Measurements from ENCODE around the gene TMF1.

TMF1 gene

DNA sequence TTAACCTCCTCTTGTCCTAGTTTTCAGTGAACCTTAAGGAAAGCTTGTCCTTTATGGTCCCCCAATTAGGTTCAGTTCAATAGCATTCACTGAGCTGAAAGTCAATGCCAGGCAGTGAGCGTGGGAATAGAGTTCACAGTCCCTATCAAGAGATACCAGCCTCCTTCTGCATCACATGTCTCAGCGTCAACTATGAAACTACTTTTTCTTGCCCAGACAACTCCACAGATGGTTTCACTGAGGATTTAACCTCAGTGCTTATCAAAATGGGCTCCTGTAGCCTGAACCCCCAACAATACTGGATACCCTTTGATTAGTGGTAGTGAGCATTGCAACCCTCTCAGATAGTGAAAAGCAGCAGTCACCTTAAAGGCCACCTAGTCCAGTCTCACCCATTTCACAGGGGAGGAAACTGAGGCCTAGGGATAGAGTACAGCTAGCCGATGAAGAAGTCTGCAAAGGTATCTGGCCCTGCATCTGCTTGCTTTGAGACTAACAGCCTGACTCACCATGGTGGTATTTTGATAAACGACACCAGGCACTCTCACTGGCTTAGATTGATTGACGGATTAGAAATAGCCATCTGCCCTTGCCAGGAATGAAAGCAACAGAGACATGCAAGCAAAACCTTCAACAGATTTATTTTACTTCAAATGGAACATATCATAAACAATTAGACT lies 29.6 kb upstream of the TMF1 start:
- DNase-seq (ENCODE audit: low spot score): no peak

DNA sequence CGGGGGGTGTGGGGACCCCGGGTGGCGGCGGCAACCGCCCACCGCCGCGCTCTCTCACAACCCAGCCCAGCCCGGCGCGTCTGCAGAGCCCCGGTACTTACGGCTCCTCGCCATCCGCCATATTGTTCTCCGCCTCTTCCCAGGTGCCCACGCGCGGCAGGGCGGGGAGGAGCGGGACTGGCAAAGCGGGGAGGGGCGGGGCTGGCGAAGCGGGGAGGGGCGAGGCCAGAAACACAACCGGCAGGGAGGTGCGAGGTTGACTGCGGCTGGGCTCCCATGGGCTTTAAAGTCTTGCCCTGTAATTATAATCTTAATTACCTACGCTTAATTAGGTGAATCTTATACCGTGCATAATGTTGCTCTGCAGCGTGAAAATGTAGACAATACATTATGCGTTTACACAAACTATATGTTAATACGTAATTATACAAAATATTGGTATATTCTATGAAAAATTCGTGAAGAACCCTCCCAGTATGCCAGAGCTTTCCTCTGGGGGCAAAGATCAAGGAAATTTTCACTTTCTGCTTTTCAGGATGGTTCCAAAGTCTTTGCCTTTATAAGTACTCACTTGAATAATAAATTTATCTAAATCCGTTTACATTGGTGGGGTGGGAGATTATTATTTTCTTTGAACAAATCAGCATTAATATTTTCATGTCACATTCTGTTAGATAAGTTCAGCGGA lies 28.2 kb upstream of the TMF1 start, which contains the start of gene UBA3:
Gene UBA3, minus strand, starts transcription at position 133 of the 688 bp plus-strand sequence. Its CDS starts 12 bp downstream, at position 121.
- peak; percentile 43 for DNase-seq (ENCODE audit: low spot score)

DNA sequence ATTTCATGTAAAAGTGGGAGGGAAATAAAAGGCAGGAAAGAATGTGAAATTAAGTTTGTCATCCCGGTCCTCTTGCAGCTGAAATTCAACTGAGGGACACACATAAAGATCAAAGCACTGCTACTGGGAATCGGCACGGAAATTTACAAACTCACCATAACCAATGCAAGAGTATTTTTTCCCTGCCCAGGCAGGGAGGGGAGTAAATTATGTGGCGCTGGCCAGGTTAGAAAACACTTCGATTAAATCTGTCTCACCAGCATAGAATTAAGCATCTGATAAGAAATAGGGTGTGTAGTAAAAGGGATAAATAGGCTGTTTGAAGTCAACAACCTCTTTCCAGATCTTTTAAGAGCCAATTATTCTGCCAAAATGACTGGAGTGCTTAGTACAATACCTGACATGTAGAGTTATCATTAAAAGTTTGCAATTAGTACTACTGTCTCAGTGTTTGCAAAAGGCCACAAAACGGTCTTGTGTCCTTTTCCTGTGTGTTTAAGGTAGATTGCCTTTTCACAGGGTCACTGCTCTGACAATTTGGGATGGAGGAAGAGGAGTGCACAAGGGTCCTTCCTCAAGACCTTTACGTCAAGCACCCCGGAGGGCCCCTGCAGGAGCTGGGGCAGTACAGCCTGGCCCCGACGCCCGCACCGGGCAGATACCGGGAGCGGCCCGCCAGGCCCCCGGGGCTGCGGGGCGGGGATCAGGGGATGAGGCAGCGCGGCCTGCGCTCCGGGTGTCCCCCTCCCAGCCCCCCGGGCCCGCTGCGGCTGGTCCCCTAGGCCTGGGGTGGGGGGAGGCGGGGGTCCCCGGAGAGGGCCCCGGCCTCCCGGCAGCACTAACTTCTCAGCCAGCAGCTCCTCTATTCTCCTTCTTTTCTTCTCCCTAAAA lies 27.4 kb upstream of the TMF1 start:
- no peak for DNase-seq (ENCODE audit: low spot score)

DNA sequence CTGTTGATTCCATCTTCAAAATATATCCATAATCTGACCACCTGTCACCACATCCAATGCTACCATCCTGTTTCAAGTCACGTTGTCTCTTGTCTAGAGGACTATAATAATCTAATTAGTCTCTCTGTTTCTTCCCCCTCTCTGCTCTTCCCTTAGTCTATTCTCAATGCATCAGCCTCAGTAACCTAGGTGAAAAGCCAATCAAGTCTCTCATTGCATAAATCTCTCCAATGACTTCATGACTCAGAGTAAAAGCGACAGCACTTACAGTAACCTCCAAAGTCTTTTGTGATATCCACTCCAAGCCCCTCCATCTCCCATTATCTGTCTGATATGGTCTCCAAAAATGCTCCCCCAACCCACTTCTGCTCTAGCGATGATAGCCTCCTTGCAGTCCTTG lies 20.8 kb upstream of the TMF1 start:
- DNase-seq (ENCODE audit: low spot score): no peak

DNA sequence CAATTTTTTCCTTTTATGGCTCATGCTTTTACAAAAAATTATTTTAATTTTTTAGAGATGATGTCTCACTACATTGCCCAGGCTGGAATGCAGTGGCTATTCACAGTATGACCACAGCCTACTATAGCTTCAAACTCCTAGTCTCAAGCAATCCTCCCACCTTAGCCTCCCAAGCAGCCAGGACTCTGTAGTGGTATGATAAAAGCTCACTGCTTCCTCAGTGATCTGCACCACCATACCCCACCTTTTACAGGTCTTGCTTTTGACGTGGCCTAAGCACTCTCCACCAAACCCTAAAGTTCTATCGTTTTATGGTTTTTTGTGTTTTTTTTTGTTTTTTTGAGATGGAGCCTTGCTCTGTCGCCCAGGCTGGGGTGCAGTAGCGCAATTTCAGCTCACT lies 14.0 kb upstream of the TMF1 start:
- DNase-seq (ENCODE audit: low spot score): no peak

DNA sequence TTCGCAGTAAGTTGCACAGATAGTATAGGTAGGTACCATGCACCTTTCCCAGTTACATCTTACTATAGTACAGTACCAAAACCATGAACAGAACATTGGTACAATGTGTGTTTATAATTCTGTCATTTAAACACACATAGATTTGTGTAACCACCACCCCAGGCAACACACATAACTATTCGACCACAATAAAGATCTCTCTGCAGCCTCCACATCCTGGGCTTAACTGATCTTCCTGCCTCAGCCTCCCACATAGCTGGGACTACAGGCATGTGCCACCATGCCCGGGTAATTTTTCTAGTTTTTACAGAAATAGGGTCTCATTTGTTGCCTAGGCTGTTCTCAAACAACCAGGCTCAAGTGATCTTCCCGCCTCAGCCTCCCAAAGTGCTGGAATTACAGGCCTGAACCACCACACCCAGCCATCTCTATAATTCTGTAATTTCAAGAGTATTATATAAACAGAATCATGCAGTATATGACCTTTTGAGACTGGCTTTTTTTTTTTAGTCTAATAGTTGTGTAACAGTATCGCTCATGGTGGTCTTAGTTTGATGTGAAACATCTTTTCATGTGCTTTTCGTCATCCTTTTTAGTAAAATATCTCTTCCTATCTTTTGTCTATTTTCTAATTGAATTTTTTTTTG lies 13.3 kb upstream of the TMF1 start:
- DNase-seq (ENCODE audit: low spot score): no peak

DNA sequence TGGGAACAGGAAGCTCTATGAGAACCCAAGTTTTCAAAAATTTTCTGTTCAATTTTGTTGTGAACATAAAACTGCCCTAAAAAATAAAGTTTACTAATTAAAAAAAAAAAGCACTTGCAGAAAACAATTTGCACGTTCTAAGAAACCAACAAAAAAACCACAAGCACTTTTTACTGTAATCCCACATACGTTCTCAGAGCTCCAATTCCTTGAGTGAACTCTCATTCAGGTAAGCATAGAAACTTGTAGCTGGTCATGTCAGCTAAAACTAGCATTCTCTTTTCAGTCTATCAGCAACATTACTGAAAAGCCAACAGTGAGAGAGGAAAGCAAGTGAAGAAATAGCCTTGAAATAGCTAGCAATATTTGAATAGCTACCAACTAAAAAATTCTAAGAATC lies 11.5 kb upstream of the TMF1 start:
- no peak for DNase-seq (ENCODE audit: low spot score)

DNA sequence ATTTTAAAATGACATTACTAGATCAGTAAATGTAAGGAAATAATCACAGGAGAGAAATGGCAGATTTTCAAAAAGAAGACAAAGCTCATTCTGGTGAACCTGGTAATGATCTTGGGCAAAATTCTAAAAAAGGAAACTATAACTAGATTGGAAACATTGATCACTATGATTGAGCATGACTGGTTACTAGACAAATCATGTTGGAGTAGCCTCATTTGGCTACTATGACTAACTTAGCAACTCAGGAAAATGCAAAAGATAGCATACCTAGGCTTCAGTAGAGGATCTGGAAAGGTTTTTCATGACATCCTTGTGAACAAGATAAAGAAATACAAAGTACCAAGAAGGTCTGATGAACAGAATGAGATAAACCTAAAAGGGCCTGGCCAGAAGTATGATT lies 7.6 kb upstream of the TMF1 start:
- DNase-seq (ENCODE audit: low spot score): no peak

DNA sequence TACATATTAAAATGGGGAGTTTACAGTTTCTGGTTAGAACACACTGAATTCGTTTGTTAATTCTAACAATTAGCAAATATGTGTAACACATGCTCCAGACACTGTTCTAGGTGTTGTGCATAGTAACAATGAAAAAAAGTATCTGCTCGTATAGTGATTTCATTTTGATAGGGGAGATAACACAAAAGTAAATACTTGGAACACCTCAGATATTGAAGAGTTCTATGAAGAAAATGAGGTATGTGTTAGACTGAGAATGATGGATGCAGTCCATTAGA lies 6.8 kb upstream of the TMF1 start:
- no peak for DNase-seq (ENCODE audit: low spot score)

DNA sequence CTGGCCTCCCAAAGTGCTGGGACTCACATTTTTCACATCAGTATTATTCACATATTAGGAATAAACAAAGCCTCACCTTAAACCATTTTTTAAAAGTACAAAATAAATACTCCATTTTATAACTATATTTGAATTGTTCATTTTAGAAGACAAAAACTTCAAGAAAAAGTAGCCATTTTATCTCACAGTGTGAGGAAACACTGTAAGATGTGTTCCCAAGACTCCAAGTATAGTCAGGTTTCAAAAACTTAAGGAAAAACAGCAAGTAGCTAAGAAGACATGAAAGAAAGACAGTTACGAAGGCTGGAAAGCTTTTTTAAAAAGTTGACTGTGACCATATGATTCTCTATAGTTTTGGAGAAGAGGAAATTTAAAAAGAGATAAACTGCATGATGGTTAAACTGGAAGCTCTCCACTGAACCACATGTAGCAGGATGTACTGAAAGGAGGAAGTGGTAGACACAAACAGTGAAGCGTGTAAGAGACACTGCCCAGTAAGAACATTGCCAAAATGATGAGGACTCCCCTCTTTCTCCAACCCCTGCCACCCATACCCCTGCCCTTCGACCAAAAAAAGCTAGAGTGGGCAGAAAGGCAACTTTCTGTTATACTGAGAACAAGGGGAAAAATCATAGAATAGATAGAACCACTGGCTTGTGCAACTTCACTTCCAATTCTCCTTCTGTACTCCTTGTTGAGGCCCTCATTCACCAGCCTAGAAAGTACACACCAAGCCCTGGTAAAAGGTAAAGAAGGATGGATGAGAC lies 6.2 kb upstream of the TMF1 start:
- DNase-seq (ENCODE audit: low spot score): no peak

DNA sequence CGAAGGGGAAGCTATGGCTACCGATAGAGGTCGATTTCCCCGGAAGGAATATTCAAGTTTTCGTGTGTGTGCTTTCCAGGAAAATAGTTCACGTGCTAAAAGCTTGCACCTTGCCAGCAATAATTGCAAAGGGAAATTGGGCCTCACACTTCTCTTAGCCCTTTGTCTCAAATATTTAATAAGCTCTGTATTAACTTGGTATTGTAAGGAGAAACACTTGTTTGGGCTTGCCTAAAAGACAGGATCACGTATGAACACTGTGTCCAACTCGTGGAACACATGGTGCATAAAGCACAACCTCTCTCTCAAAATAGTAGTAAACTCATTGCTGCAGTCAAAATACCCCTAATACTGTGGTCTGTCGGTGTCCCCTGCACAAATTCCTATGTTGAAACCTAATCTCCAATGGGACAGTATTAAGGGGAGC lies 352 bp upstream of the TMF1 start:
- DNase-seq (ENCODE audit: low spot score): no peak

DNA sequence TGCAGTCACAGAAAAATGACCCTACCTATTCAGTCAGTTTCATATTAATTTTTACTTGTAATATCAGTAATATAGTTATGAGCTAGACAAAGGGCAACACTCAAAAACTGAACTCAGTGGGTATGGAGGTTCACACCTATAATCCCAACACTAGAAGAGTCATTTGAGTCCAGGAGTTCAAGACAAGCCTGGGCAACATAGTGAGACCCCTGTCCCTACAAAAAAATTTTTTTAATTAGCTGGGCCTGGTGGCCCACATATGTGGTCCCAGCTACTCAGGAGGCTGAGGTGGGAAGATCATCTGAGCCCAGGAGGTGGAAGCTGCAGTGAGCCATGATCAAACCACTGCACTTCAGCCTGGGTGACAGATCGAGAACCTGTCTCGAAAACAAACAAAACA lies 3.1 kb downstream of the TMF1 start:
- no peak for DNase-seq (ENCODE audit: low spot score)

DNA sequence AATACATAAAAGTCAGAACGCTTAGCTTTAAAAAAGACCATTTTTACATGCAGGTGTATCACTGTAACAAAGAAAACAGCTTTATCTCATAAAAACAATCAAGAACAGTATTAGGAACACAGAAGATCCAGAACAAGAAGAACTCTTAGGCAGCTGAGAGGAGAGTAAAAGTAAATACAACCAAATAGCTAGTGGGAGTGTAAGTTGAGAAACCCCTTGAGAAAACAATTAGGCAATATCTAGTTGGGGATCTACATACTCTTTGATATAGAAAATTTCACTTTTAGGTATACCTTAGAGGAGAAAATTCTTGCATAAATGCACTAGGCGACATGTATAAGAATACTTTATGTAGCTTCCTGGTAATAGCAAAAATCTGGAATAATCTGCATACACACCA lies 7.5 kb downstream of the TMF1 start:
- DNase-seq (ENCODE audit: low spot score): no peak

DNA sequence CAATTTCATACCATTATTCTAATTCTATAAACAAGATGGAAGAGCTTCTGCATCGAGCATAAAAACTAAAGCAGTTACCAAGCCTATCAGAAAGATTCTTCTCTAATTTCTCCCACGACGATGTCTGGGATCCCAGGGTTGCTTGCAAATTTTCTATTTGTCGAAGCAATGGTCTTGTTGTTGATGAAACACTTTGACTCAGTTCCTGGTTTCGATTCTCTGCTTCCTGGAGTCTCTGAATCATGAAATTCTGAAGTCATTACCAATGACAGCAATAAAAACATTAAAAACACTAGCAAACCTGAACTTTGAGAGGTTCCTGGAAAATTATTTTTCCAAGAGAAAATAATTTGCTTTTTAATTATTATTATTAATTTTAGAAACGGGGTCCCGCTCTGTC lies 18.7 kb downstream of the TMF1 start:
- DNase-seq (ENCODE audit: low spot score): no peak

DNA sequence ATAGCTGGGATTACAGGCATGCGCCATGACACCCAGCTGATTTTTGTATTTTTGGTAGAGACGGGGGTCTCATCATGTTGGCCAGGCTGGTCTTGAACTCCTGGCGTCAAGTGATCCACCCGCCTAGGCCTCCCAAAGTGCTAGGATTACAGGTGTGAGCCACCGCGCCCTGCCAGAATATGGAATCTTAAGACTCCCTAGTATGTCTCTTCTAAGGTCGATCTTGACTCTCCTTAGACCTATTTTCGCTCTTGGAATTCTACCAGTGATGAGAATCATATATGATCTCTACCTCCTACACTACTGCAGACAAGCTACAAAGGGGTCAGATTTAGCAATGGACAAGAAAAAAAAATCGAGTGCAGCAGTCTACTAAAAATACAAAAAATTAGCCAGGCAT lies 19.4 kb downstream of the TMF1 start:
- no peak for DNase-seq (ENCODE audit: low spot score)

DNA sequence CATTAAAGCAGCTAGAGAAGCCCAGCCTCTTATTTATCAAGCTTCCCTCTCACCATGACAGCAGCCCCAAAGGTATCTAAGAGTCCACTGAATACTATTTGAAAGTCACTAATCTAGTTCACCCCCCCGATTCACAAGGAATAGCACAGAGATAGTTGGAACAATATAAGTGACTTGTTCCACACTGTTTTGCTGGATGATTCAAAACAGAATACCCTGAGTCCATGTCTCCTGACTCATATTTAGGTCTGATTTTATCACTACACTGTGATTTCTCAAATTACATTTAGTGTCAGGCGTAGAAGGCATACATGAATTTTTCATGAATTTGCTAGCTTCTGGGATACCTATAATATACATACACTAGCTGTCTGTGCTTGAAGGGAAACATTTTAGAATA lies 20.0 kb downstream of the TMF1 start:
- DNase-seq (ENCODE audit: low spot score): no peak

DNA sequence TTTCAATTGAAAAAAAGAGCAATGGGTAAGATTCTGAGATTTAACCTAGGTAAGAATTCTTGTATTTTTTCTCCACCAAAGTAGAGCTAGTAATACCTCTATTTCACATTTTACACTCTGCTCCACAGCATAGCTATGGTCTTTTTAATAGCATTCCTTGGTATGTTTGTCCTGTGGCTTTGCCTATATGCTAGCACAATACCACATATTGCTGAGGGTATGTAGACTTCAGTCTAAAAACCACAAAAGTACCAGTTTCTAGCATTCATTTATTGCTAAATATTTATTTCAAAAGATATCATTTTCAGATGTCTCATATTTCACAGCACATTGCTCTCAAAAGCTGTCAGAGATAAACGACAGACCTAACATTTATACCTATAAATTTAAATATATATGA lies 20.5 kb downstream of the TMF1 start:
- DNase-seq (ENCODE audit: low spot score): no peak

DNA sequence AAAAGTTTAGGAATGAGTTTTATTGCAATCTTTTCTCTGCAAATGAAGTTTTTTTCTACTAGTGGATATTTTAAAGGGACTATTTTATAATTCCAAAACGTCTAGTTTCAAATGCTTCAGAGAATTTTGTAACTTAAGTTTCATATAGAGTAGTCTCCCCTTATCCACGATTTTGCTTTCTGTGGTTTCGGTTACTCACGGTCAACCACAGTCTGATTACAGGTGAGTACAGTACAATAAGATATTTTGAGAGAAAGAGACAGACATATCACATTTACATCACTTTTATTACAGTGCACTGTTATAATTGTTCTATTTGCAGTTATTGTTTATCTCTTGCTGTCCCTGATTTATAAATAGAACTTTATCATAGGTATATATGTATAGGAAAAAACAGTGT lies 31.3 kb downstream of the TMF1 start:
- DNase-seq (ENCODE audit: low spot score): no peak

DNA sequence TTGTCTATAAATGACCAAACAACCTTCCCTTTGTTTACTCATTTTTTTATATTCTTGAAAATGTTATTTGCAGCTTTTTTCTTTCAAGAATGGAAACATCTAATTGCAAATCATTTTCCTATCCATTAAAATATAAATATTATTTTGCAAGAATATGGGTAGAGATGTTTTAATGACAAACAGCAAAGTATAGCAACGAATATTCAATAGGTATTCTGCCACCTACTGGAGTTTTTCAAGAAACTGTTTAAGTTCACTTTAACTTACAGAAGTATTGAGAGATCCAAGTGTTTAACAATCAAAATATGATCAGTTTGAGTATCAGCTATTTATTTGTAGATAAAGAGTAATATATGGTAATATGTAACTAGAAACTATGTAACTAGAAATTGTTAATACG lies 31.7 kb downstream of the TMF1 start:
- DNase-seq (ENCODE audit: low spot score): no peak

DNA sequence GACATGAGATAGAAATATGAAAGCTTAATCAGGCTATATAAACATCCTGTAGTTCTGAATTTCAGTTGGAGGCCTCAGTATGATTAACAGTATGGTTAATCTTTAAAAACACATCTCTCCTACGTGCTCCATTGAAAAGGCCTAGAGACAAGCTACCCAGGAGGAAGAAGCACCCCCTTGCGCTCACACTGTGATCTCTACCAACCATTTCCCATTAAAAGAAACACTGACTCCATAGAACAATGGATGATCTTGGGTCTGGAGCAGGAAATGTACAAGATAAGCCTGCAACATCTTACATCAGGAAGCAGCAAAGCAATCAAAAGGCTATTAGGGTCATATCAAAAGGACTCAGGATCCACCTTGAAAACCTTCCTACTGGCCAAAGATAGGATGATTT lies 35.2 kb downstream of the TMF1 start:
- DNase-seq (ENCODE audit: low spot score): no peak

DNA sequence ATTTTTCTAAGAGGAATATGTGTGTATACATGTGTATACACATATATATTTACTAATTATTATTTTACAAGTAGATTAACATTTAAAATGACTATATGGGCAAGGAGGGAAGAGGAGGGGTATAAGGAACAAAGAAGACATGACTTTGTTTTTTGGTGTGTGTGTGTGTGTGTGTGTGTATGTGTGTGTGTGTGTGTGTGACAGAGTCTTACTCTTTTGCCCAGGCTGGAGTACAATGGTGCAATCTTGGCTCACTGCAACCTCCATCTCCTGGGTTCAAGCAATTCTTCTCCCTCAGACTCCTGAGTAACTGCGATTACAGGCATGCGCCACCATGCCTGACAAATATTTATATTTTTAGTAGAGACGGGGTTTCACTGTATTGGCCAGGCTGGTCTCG lies 36.0 kb downstream of the TMF1 start:
- DNase-seq (ENCODE audit: low spot score): no peak

DNA sequence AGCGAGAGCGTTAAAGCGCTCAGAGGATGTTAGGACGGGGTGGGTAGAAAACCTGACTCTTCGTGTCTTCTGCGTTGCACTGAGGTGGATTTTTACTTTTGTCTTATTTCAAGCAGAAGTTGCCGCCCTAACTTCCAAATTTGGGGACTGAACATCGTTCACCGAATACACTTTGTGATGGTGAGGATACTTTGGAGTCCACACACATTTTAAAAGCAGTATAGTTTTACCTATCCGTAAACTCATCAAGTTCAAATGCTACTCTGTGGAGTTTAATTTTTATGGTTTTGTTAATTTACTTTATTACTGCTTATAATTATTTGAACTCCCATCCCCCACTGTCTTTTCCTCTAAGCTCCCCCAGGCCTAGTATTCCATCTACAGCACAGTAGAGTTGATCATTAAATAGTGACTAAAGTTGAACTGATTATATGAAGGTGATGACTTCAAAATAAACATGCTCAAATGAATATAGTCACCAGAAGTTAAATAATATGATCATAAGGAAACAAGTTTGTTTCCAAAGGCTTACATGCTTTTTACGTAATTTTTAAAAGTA lies 38.0 kb downstream of the TMF1 start:
- no peak for DNase-seq (ENCODE audit: low spot score)

Measured in HuH-7.5 (cell line).